Measurements from ENCODE around the gene HCN2. TPM values are rescaled to one million over a fixed set of nuclear protein-coding genes. Genes with fewer than 3 reads are reported as not detected.
A peak's percentile ranks its signal among the peaks of the same experiment; 100 is the strongest.
"Not testable (repeated sequence)": the region's sequence is repeated elsewhere in the genome, so short reads cannot be mapped to it uniquely, and the experiment has no call there.

Gene HCN2
- total and polyA plus RNA-seq, 4 donors: 8.6 to 85.8 (median 59.1) TPM

DNA sequence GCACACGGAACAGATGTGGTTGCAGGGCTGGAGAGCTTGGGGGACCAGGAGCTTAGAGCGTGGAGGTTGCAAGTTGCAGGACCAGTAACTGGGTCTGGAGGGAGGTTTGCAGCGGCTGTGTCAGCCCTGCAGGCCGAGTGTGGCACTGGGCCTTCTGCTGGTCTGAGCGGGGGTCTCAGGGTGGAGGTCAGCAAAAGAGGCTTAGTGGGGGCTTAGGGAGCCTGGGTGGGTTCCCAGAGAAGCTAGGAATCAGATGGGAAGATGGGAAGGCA, 5.8 kb upstream of the HCN2 start:
- WGBS (ENCODE audit: insufficient coverage): 80% methylated on average over 5 of the region's 5 CpGs
- H3K27me3 ChIP-seq (ENCODE audit: control insufficient read depth, insufficient read depth, low read length): peaks cover 8% of the 10 kb centered on the region
- H3K9me3 ChIP-seq (ENCODE audit: control insufficient read depth, insufficient read depth, low read length): no peaks in the 10 kb centered on the region
- H3K4me1 ChIP-seq (ENCODE audit: control insufficient read depth, insufficient read depth, low read length): peaks cover 27% of the 10 kb centered on the region
- peaks cover 58% of the 10 kb centered on the region for H3K36me3 ChIP-seq (ENCODE audit: control insufficient read depth, insufficient read depth, low read length)
- H3K4me3 ChIP-seq (ENCODE audit: low read depth, low read length): no peak overlapping the region
- no peak for DNase-seq (ENCODE audit: low read depth in 4 of 6, low spot score in 6 of 6)
- no peak overlapping the region for H3K27ac ChIP-seq (ENCODE audit: low read depth, low read length)

DNA sequence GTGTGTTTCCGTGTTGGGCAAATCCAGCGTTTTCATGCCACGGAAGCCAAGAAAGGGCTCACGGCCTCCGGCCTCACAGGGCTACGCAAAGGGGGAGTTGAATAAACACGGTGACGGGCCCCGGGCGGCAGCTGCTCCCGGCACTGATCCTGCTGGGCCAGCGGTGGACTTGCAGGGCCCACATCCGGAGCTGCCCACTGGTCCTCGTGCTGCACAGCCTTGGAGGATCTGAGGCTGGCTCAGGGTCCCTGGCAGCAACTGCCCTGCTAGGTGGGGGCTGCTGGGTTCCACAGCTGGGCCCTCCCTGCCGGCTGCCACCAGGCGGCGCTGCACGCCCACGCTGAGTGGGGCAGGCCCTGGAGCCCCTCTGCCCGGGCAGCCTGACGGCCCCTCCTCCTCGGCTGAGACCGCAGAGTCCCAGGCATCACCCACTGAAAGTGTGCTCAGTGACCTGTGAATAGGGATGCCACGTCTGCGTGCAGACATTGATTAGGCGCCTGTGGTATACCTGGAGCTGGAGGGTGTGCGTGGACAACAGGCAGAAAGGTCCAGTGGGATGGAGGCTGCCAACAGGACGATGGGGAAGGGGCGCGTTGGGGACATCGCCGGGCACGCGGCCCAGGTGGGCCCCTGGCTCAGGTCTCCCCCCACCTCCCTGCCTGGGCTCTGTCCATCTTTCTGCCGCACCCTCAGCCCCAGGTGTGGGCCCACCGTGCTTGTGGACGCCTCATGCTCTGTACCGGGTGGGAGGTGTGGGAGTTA, 5.3 kb upstream of the HCN2 start:
- peaks cover 31% of the 10 kb centered on the region for H3K4me1 ChIP-seq (ENCODE audit: control insufficient read depth, insufficient read depth, low read length)
- DNase-seq (ENCODE audit: low read depth in 4 of 6, low spot score in 6 of 6): peak in 2 of 6 donors; percentile 33 to 63
- WGBS (ENCODE audit: insufficient coverage): 41% methylated on average over 38 of the region's 38 CpGs
- no peaks in the 10 kb centered on the region for H3K9me3 ChIP-seq (ENCODE audit: control insufficient read depth, insufficient read depth, low read length)
- H3K4me3 ChIP-seq (ENCODE audit: low read depth, low read length): no peak overlapping the region
- peaks cover 52% of the 10 kb centered on the region for H3K36me3 ChIP-seq (ENCODE audit: control insufficient read depth, insufficient read depth, low read length)
- H3K27ac ChIP-seq (ENCODE audit: low read depth, low read length): no peak overlapping the region
- peaks cover 12% of the 10 kb centered on the region for H3K27me3 ChIP-seq (ENCODE audit: control insufficient read depth, insufficient read depth, low read length)

DNA sequence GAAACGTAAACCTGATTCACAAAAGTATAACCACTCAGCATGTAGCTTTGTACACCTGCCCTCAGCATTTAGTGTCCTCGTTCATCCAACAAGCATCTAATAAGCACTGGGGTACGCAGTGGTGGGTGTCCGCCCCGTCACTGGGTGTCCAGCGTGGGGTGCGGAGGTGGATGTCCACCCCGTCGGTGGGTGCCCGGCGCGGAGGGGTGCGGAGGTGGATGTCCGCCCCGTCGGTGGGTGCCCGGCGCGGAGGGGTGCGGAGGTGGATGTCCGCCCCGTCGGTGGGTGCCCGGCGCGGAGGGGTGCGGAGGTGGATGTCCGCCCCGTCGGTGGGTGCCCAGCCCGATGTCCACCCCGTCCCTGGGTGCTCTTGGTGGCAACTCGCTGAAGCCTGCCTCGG, 4.5 kb upstream of the HCN2 start:
- WGBS (ENCODE audit: insufficient coverage): 89% methylated on average over 22 of the region's 34 CpGs
- H3K27ac ChIP-seq (ENCODE audit: low read depth, low read length); DNase-seq (ENCODE audit: low read depth in 4 of 6, low spot score in 6 of 6); H3K9me3 ChIP-seq (ENCODE audit: control insufficient read depth, insufficient read depth, low read length); H3K4me3 ChIP-seq (ENCODE audit: low read depth, low read length): not testable (repeated sequence)
- Histone ChIP-seq H3K27me3 (ENCODE audit: control insufficient read depth, insufficient read depth, low read length) (peaks cover 12% of the 10 kb centered on the region), H3K4me1 (ENCODE audit: control insufficient read depth, insufficient read depth, low read length) (peaks cover 29% of the 10 kb centered on the region), H3K36me3 (ENCODE audit: control insufficient read depth, insufficient read depth, low read length) (peaks cover 45% of the 10 kb centered on the region)

DNA sequence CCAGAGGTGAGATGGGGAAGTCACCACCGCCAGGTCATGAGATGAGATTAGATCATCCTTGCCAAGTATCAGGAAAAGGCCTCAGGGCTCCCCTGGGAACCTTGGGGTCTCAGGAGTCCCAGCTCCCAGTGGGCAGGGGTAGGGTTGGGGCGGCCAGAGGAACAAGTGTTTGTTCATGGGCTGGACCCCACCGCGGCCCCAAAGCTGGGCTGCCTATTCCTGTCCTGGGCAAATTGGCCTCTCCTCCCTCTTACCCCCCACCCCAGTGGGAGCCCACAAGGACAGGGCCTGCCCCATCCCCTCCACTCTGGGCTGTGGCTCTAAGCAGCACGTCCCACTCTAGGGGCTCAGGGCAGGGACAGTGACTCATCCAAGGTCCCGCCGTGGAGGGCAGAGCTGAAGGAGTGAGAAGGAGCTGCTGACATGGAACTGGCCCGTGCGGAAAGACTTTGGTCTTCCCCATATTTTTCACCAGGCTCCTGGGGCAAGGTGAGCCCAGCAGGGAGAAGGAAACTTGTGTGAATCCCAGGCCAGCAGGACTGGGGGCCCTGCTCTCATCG, 4.0 kb upstream of the HCN2 start:
- H3K9me3 ChIP-seq (ENCODE audit: control insufficient read depth, insufficient read depth, low read length): no peaks in the 10 kb centered on the region
- no peak overlapping the region for H3K4me3 ChIP-seq (ENCODE audit: low read depth, low read length)
- peaks cover 12% of the 10 kb centered on the region for H3K27me3 ChIP-seq (ENCODE audit: control insufficient read depth, insufficient read depth, low read length)
- 83% methylated on average over 6 of the region's 10 CpGs for WGBS (ENCODE audit: insufficient coverage)
- H3K36me3 ChIP-seq (ENCODE audit: control insufficient read depth, insufficient read depth, low read length): peaks cover 40% of the 10 kb centered on the region
- H3K4me1 ChIP-seq (ENCODE audit: control insufficient read depth, insufficient read depth, low read length): peaks cover 30% of the 10 kb centered on the region
- DNase-seq (ENCODE audit: low read depth in 4 of 6, low spot score in 6 of 6): no peak
- no peak overlapping the region for H3K27ac ChIP-seq (ENCODE audit: low read depth, low read length)

DNA sequence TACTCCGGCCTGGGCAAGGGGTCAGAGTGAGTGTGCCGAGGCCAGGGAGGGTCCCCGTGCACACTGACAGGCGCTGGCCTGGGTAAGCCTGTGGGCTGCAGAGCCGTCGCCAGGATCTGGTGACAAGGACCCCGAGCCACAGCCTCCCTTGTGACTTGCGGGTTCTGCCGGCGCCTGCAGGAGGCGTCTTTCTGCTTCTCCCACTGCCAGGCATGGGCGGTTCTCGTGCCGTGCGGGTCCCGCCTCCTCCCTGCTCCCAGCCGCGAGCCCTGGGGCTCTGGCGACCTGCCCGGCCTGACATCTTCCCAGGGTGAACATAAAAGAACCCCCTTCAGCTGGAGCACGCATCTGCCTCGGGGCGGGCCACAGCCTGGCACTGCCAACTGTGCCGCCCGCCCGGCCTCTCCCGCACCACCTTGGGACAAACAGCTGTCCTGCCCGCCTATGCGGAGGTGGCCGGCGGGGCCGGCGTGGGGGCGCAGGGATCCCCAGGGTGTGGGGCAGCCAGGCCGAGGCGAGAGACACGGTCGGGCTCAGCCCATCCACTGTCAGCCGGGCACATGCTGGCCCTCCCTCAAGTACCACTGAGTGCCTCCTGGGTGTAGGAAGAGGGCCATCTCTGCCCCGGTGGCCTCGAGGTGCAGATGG, 1.5 kb upstream of the HCN2 start:
- Histone ChIP-seq H3K9me3 (ENCODE audit: control insufficient read depth, insufficient read depth, low read length) (no peaks in the 10 kb centered on the region), H3K4me3 (ENCODE audit: low read depth, low read length) (no peak overlapping the region), H3K27ac (ENCODE audit: low read depth, low read length) (peak overlapping the region; percentile 33), H3K27me3 (ENCODE audit: control insufficient read depth, insufficient read depth, low read length) (peaks cover 25% of the 10 kb centered on the region), H3K36me3 (ENCODE audit: control insufficient read depth, insufficient read depth, low read length) (peaks cover 27% of the 10 kb centered on the region), H3K4me1 (ENCODE audit: control insufficient read depth, insufficient read depth, low read length) (peaks cover 47% of the 10 kb centered on the region)
- peak in 4 of 6 donors; percentile 45 to 88 (median 77) for DNase-seq (ENCODE audit: low read depth in 4 of 6, low spot score in 6 of 6)
- WGBS (ENCODE audit: insufficient coverage): 8% methylated on average over 41 of the region's 41 CpGs

DNA sequence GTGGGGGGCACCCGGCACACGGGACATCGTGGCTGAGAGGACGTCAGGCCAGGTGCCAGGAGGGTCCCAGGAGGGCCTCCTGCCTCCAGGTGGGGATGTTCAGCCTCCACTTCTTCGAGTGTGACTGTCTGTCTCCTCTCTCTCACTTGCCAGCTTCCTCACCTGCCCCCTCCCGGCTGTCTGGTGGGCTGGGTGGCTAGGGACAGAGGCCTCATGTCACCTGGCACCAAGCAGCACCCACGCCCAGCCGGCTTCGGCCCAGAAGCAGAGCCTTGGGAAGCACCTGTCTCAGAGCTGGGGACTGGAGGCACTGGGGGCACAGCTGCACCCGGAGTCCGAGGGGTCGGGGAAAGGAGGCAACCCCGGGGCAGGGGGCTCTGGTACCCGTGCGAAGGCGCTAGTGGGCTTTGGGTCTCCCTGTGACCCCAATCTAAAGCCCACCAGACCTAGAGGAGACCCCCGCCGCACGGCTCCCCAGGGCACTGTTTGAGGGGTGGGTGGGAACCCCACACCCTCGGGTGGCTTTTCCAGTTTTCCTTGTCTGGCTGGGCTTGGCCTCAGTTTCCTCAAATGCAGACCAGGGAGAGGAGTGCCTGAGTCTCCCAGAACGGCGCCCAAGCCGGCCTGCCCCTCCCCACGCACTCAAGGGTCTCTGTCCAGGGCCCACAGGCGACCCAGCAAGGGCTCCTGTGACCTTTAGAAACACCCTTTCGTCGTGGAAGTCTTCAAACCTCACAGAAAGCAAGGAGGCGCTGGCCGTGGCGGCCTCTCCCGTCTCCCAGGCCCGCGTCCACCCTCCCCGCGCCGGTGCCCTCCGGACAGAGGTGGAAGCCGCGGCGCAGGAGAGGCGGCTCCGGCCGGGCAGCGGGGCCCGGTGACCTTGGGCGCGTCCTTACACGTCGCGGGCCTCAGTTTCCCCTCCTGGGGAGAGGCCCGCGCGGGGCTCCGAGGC, 664 bp upstream of the HCN2 start:
- peak in 1 of 6 donors; percentile 48 for DNase-seq (ENCODE audit: low read depth in 4 of 6, low spot score in 6 of 6)
- H3K27ac ChIP-seq (ENCODE audit: low read depth, low read length): peak overlapping the region; percentile 33
- 16% methylated on average over 51 of the region's 54 CpGs for WGBS (ENCODE audit: insufficient coverage)
- H3K27me3 ChIP-seq (ENCODE audit: control insufficient read depth, insufficient read depth, low read length): peaks cover 25% of the 10 kb centered on the region
- H3K4me3 ChIP-seq (ENCODE audit: low read depth, low read length): no peak overlapping the region
- no peaks in the 10 kb centered on the region for H3K9me3 ChIP-seq (ENCODE audit: control insufficient read depth, insufficient read depth, low read length)
- peaks cover 42% of the 10 kb centered on the region for H3K4me1 ChIP-seq (ENCODE audit: control insufficient read depth, insufficient read depth, low read length)
- H3K36me3 ChIP-seq (ENCODE audit: control insufficient read depth, insufficient read depth, low read length): peaks cover 19% of the 10 kb centered on the region

DNA sequence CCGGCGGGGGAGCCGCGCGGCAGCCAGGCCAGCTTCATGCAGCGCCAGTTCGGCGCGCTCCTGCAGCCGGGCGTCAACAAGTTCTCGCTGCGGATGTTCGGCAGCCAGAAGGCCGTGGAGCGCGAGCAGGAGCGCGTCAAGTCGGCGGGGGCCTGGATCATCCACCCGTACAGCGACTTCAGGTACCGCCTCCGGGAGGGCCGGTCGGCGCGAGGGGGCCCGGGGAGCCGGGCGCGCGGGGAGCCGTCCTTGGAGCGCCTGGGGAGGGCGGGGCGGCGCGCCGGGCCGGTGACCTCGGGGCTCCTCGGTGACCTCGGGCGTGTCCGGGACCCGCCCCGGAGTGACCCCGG, 690 bp downstream of the HCN2 start:
- H3K4me1 ChIP-seq (ENCODE audit: control insufficient read depth, insufficient read depth, low read length): peaks cover 34% of the 10 kb centered on the region
- peak in 2 of 6 donors; percentile 47 to 50 for DNase-seq (ENCODE audit: low read depth in 4 of 6, low spot score in 6 of 6)
- H3K27ac ChIP-seq (ENCODE audit: low read depth, low read length): no peak overlapping the region
- peaks cover 25% of the 10 kb centered on the region for H3K27me3 ChIP-seq (ENCODE audit: control insufficient read depth, insufficient read depth, low read length)
- H3K36me3 ChIP-seq (ENCODE audit: control insufficient read depth, insufficient read depth, low read length): peaks cover 15% of the 10 kb centered on the region
- no peak overlapping the region for H3K4me3 ChIP-seq (ENCODE audit: low read depth, low read length)
- H3K9me3 ChIP-seq (ENCODE audit: control insufficient read depth, insufficient read depth, low read length): no peaks in the 10 kb centered on the region
- 1% methylated on average over 50 of the region's 50 CpGs for WGBS (ENCODE audit: insufficient coverage)

DNA sequence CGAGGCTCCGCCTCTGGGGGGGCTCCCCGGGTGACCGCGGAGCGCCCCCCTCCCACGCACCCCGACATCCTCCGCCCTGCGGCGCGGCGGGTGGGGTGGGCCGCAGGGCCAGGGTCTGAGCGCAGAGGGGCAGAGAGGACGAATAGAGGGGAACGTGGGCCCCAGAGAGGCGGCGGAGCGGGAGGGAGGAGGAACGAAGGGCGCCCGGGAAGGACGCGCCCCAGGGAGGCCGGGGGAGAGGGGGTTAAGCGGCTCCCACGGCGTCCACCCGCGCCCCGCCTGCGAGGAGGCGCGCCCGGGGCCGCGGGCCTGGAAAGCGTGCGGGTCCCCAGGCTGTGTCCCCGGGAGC, 1.0 kb downstream of the HCN2 start:
- peaks cover 34% of the 10 kb centered on the region for H3K4me1 ChIP-seq (ENCODE audit: control insufficient read depth, insufficient read depth, low read length)
- H3K4me3 ChIP-seq (ENCODE audit: low read depth, low read length): no peak overlapping the region
- H3K27me3 ChIP-seq (ENCODE audit: control insufficient read depth, insufficient read depth, low read length): peaks cover 25% of the 10 kb centered on the region
- WGBS (ENCODE audit: insufficient coverage): 4% methylated on average over 35 of the region's 41 CpGs
- DNase-seq (ENCODE audit: low read depth in 4 of 6, low spot score in 6 of 6): no peak
- H3K36me3 ChIP-seq (ENCODE audit: control insufficient read depth, insufficient read depth, low read length): peaks cover 15% of the 10 kb centered on the region
- H3K9me3 ChIP-seq (ENCODE audit: control insufficient read depth, insufficient read depth, low read length): no peaks in the 10 kb centered on the region
- no peak overlapping the region for H3K27ac ChIP-seq (ENCODE audit: low read depth, low read length)

DNA sequence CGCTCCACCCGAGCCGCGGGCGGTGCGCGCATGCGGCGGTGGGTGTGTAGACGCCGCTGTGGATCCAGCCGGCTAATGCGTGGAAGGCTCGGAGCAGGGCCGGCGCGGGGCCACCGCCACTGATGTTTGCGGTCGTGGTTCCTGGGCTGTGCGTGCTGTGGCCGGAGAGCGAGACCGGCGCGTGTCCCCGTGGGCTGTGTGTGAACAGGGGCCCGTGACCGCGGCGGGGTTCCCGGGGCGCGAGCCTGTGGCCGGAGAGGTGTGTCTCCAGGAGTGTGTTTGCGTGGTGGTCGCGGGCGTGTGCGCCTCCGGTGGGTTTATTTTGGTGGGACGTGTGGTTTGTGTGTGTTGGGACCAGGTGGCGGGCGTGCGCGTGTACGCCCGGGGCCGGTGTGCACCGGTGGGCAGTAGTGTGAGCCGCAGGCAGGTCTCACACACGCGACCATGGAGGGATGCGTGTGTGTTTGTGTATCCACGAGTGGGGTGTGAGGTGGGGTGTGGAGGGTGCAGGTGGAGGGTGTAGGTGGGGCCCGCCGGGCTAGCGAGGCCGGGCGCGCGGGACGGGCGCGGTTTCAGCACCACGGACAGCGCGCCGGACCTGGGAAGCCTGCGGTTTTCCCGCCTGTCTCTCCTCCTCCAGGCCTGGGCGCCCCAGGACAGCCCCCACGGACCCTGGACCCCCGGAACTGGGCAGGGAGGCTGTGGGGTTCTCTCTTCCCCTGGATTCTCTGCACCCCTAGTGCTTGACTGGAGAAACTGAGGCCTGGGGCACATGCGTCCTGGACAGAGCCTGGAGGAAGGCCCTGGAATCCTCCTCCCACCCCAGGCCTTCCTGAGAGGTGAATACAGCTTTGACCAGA, 1.6 kb downstream of the HCN2 start:
- H3K36me3 ChIP-seq (ENCODE audit: control insufficient read depth, insufficient read depth, low read length): peaks cover 21% of the 10 kb centered on the region
- H3K4me1 ChIP-seq (ENCODE audit: control insufficient read depth, insufficient read depth, low read length): peaks cover 34% of the 10 kb centered on the region
- H3K4me3 ChIP-seq (ENCODE audit: low read depth, low read length): peak overlapping the region; percentile 2
- WGBS (ENCODE audit: insufficient coverage): 30% methylated on average over 70 of the region's 75 CpGs
- DNase-seq (ENCODE audit: low read depth in 4 of 6, low spot score in 6 of 6): peak in 1 of 6 donors; percentile 31
- H3K27ac ChIP-seq (ENCODE audit: low read depth, low read length): no peak overlapping the region
- H3K27me3 ChIP-seq (ENCODE audit: control insufficient read depth, insufficient read depth, low read length): peaks cover 25% of the 10 kb centered on the region
- H3K9me3 ChIP-seq (ENCODE audit: control insufficient read depth, insufficient read depth, low read length): no peaks in the 10 kb centered on the region
